ENCODE results near the gene TOX2.

Gene TOX2

GRCh38 chr20:44081476-44081875 lies 166.8 kb downstream of the TOX2 start:
- Histone ChIP-seq H3K27ac (ENCODE audit: insufficient read depth in 1 of 2, low read depth in 1 of 2, low read length in 2 of 2, poor library complexity in 1 of 2, severe bottlenecking in 2 of 2) (no peak overlapping the region), H3K36me3 (ENCODE audit: control insufficient read depth in 4 of 4, insufficient read depth in 4 of 4, low read length in 3 of 4) (no peaks in the 10 kb centered on the region), H3K9me3 (ENCODE audit: control extremely low read depth in 1 of 5, control insufficient read depth in 4 of 5, insufficient read depth in 2 of 5, low read depth in 1 of 5, low read length in 4 of 5) (peaks cover 0 to 2% (median 0%) of the 10 kb centered on the region in 5 experiments), H3K4me3 (ENCODE audit: control insufficient read depth in 1 of 7, extremely low read depth in 1 of 7, insufficient read depth in 4 of 7, low read depth in 2 of 7, low read length in 6 of 7) (no peak overlapping the region), H3K27me3 (replicated peaks in 2 of 5; ENCODE audit: control insufficient read depth in 4 of 5, insufficient read depth in 5 of 5, low read length in 4 of 5) (peaks cover 0 to 3% (median 0%) of the 10 kb centered on the region in 5 experiments), H3K4me1 (ENCODE audit: control extremely low read depth in 1 of 4, control insufficient read depth in 4 of 4, insufficient read depth in 4 of 4, low read length in 3 of 4) (no peaks in the 10 kb centered on the region)
- no peak for DNase-seq
- 82% methylated on average over 4 of the region's 4 CpGs for WGBS (ENCODE audit: insufficient coverage)
- ChIA-PET CTCF (interaction anchor here (0.8 to 9.2 kb wide), 10 partner anchors 9 to 352 kb away, joined by 3 to 83 read pairs (median 4); no protein-coding TSS in a partner anchor), POLR2A (no interaction called here)

GRCh38 chr20:44081888-44082287 lies 167.2 kb downstream of the TOX2 start:
- Histone ChIP-seq H3K27me3 (replicated peaks in 2 of 5; ENCODE audit: control insufficient read depth in 4 of 5, insufficient read depth in 5 of 5, low read length in 4 of 5) (peaks cover 0 to 3% (median 0%) of the 10 kb centered on the region in 5 experiments), H3K36me3 (ENCODE audit: control insufficient read depth in 4 of 4, insufficient read depth in 4 of 4, low read length in 3 of 4) (no peaks in the 10 kb centered on the region), H3K9me3 (ENCODE audit: control extremely low read depth in 1 of 5, control insufficient read depth in 4 of 5, insufficient read depth in 2 of 5, low read depth in 1 of 5, low read length in 4 of 5) (peaks cover 0 to 2% (median 0%) of the 10 kb centered on the region in 5 experiments), H3K27ac (ENCODE audit: insufficient read depth in 1 of 2, low read depth in 1 of 2, low read length in 2 of 2, poor library complexity in 1 of 2, severe bottlenecking in 2 of 2) (no peak overlapping the region), H3K4me1 (ENCODE audit: control extremely low read depth in 1 of 4, control insufficient read depth in 4 of 4, insufficient read depth in 4 of 4, low read length in 3 of 4) (no peaks in the 10 kb centered on the region), H3K4me3 (ENCODE audit: control insufficient read depth in 1 of 7, extremely low read depth in 1 of 7, insufficient read depth in 4 of 7, low read depth in 2 of 7, low read length in 6 of 7) (no peak overlapping the region)
- ChIA-PET CTCF (interaction anchor here (0.8 to 9.2 kb wide), 9 partner anchors 9 to 351 kb away, joined by 3 to 83 read pairs (median 5); no protein-coding TSS in a partner anchor), POLR2A (no interaction called here)
- DNase-seq = no peak
- WGBS (ENCODE audit: insufficient coverage) = 86% methylated on average over 5 of the region's 5 CpGs

- ChIA-PET CTCF (interaction anchor here (0.5 to 9.2 kb wide), 5 partner anchors 26 to 628 kb away, joined by 4 to 83 read pairs (median 4); no protein-coding TSS in a partner anchor), POLR2A (no interaction called here)
- peaks cover 0 to 3% (median 0%) of the 10 kb centered on the region in 5 experiments for H3K27me3 ChIP-seq (replicated peaks in 2 of 5; ENCODE audit: control insufficient read depth in 4 of 5, insufficient read depth in 5 of 5, low read length in 4 of 5)
- H3K4me1 ChIP-seq (ENCODE audit: control extremely low read depth in 1 of 4, control insufficient read depth in 4 of 4, insufficient read depth in 4 of 4, low read length in 3 of 4) = no peaks in the 10 kb centered on the region
- H3K36me3 ChIP-seq (ENCODE audit: control insufficient read depth in 4 of 4, insufficient read depth in 4 of 4, low read length in 3 of 4) = no peaks in the 10 kb centered on the region
- no peak overlapping the region for H3K4me3 ChIP-seq (ENCODE audit: control insufficient read depth in 1 of 7, extremely low read depth in 1 of 7, insufficient read depth in 4 of 7, low read depth in 2 of 7, low read length in 6 of 7)
- H3K27ac ChIP-seq (ENCODE audit: insufficient read depth in 1 of 2, low read depth in 1 of 2, low read length in 2 of 2, poor library complexity in 1 of 2, severe bottlenecking in 2 of 2) = no peak overlapping the region
- H3K9me3 ChIP-seq (ENCODE audit: control extremely low read depth in 1 of 5, control insufficient read depth in 4 of 5, insufficient read depth in 2 of 5, low read depth in 1 of 5, low read length in 4 of 5) = peaks cover 0 to 2% (median 0%) of the 10 kb centered on the region in 5 experiments
- DNase-seq = no peak
- WGBS (ENCODE audit: insufficient coverage) = 89% methylated on average over 9 of the region's 10 CpGs
Measured at GRCh38 chr20:44083220-44083933, 168.7 kb downstream of the TOX2 start.

- no peaks in the 10 kb centered on the region for H3K4me1 ChIP-seq (ENCODE audit: control extremely low read depth in 1 of 4, control insufficient read depth in 4 of 4, insufficient read depth in 4 of 4, low read length in 3 of 4)
- no peak overlapping the region for H3K27ac ChIP-seq (ENCODE audit: insufficient read depth in 1 of 2, low read depth in 1 of 2, low read length in 2 of 2, poor library complexity in 1 of 2, severe bottlenecking in 2 of 2)
- WGBS (ENCODE audit: insufficient coverage) = no CpG with 5 or more reads among the region's 2 CpGs
- DNase-seq = no peak
- CTCF ChIA-PET = interaction anchor here (6.7 to 9.2 kb wide), 2 partner anchors 27 to 335 kb away, joined by 78 to 83 read pairs; no protein-coding TSS in a partner anchor
- POLR2A ChIA-PET = no interaction called here
- peaks cover 0 to 2% (median 0%) of the 10 kb centered on the region in 5 experiments for H3K9me3 ChIP-seq (ENCODE audit: control extremely low read depth in 1 of 5, control insufficient read depth in 4 of 5, insufficient read depth in 2 of 5, low read depth in 1 of 5, low read length in 4 of 5)
- H3K27me3 ChIP-seq (replicated peaks in 2 of 5; ENCODE audit: control insufficient read depth in 4 of 5, insufficient read depth in 5 of 5, low read length in 4 of 5) = peaks cover 0 to 3% (median 0%) of the 10 kb centered on the region in 5 experiments
- no peak overlapping the region for H3K4me3 ChIP-seq (ENCODE audit: control insufficient read depth in 1 of 7, extremely low read depth in 1 of 7, insufficient read depth in 4 of 7, low read depth in 2 of 7, low read length in 6 of 7)
- no peaks in the 10 kb centered on the region for H3K36me3 ChIP-seq (ENCODE audit: control insufficient read depth in 4 of 4, insufficient read depth in 4 of 4, low read length in 3 of 4)
Measured at GRCh38 chr20:44084439-44084838, 169.8 kb downstream of the TOX2 start.

GRCh38 chr20:44084891-44085290 lies 170.2 kb downstream of the TOX2 start:
- H3K27ac ChIP-seq (ENCODE audit: insufficient read depth in 1 of 2, low read depth in 1 of 2, low read length in 2 of 2, poor library complexity in 1 of 2, severe bottlenecking in 2 of 2) = no peak overlapping the region
- no peak for DNase-seq
- H3K9me3 ChIP-seq (ENCODE audit: control extremely low read depth in 1 of 5, control insufficient read depth in 4 of 5, insufficient read depth in 2 of 5, low read depth in 1 of 5, low read length in 4 of 5) = peaks cover 0 to 2% (median 0%) of the 10 kb centered on the region in 5 experiments
- ChIA-PET CTCF (interaction anchor here (9.2 kb wide), 1 partner anchor 335 kb away, joined by 78 read pairs; no protein-coding TSS in a partner anchor), POLR2A (no interaction called here)
- H3K4me3 ChIP-seq (ENCODE audit: control insufficient read depth in 1 of 7, extremely low read depth in 1 of 7, insufficient read depth in 4 of 7, low read depth in 2 of 7, low read length in 6 of 7) = no peak overlapping the region
- peaks cover 0 to 3% (median 2%) of the 10 kb centered on the region in 5 experiments for H3K27me3 ChIP-seq (replicated peaks in 2 of 5; ENCODE audit: control insufficient read depth in 4 of 5, insufficient read depth in 5 of 5, low read length in 4 of 5)
- WGBS (ENCODE audit: insufficient coverage) = 98% methylated on average over 7 of the region's 7 CpGs
- H3K4me1 ChIP-seq (ENCODE audit: control extremely low read depth in 1 of 4, control insufficient read depth in 4 of 4, insufficient read depth in 4 of 4, low read length in 3 of 4) = no peaks in the 10 kb centered on the region
- H3K36me3 ChIP-seq (ENCODE audit: control insufficient read depth in 4 of 4, insufficient read depth in 4 of 4, low read length in 3 of 4) = no peaks in the 10 kb centered on the region

GRCh38 chr20:44085616-44086434 lies 171.2 kb downstream of the TOX2 start:
- no peak overlapping the region for H3K27ac ChIP-seq (ENCODE audit: insufficient read depth in 1 of 2, low read depth in 1 of 2, low read length in 2 of 2, poor library complexity in 1 of 2, severe bottlenecking in 2 of 2)
- no peak for DNase-seq
- peaks cover 0 to 2% (median 0%) of the 10 kb centered on the region in 5 experiments for H3K9me3 ChIP-seq (ENCODE audit: control extremely low read depth in 1 of 5, control insufficient read depth in 4 of 5, insufficient read depth in 2 of 5, low read depth in 1 of 5, low read length in 4 of 5)
- ChIA-PET POLR2A (no interaction called here), CTCF (interaction anchor here (9.2 kb wide), 1 partner anchor 336 kb away, joined by 78 read pairs; no protein-coding TSS in a partner anchor)
- 97% methylated on average over 15 of the region's 17 CpGs for WGBS (ENCODE audit: insufficient coverage)
- no peaks in the 10 kb centered on the region for H3K36me3 ChIP-seq (ENCODE audit: control insufficient read depth in 4 of 4, insufficient read depth in 4 of 4, low read length in 3 of 4)
- H3K4me3 ChIP-seq (ENCODE audit: control insufficient read depth in 1 of 7, extremely low read depth in 1 of 7, insufficient read depth in 4 of 7, low read depth in 2 of 7, low read length in 6 of 7) = no peak overlapping the region
- no peaks in the 10 kb centered on the region for H3K4me1 ChIP-seq (ENCODE audit: control extremely low read depth in 1 of 4, control insufficient read depth in 4 of 4, insufficient read depth in 4 of 4, low read length in 3 of 4)
- H3K27me3 ChIP-seq (replicated peaks in 2 of 5; ENCODE audit: control insufficient read depth in 4 of 5, insufficient read depth in 5 of 5, low read length in 4 of 5) = peaks cover 0 to 4% (median 2%) of the 10 kb centered on the region in 5 experiments

All from common myeloid progenitor, CD34-positive (primary cell).